Neural progenitor cell (in vitro differentiated cells): ENCODE measurements around the gene SCGB3A1. TPM values are rescaled to one million over a fixed set of nuclear protein-coding genes. Genes with fewer than 3 reads are reported as not detected.
A peak's percentile ranks its signal among the peaks of the same experiment; 100 is the strongest.

ENCODE experiments used
- DNase-seq: peaks from one replicate; pipeline ENCODE4 v3.0.0-alpha.2; 2016; ENCODE audit warnings: low spot score
- H2AFZ ChIP-seq: fragments of 200-600 bp; sonication (generic); replicated peaks from 2 replicates; pipeline ENCODE4 v1.6.1; 2016; ENCODE audit warnings: antibody characterized with exemption
- H3F3A ChIP-seq: fragments of 200-600 bp; sonication (generic); 2 replicates; pipeline ENCODE4 v1.6.1; 2016; ENCODE audit warnings: antibody characterized with exemption, low read depth
- H3K27ac ChIP-seq: fragments of 200-600 bp; sonication (generic); 2 replicates; pipeline ENCODE4 v1.5.1; 2016; ENCODE audit warnings: mild to moderate bottlenecking
- H3K27me3 ChIP-seq: fragments of 200-600 bp; sonication (generic); 2 replicates; pipeline ENCODE4 v1.6.1; 2016; ENCODE audit warnings: mild to moderate bottlenecking, moderate library complexity
- H3K36me3 ChIP-seq: fragments of 200-600 bp; sonication (generic); 2 replicates; pipeline ENCODE4 v1.5.1; 2016
- H3K4me1 ChIP-seq: fragments of 200-600 bp; sonication (generic); 2 replicates; pipeline ENCODE4 v1.6.1; 2016; ENCODE audit warnings: mixed run types
- H3K4me2 ChIP-seq: fragments of 200-600 bp; sonication (generic); 2 replicates; pipeline ENCODE4 v1.6.1; 2016
- H3K4me3 ChIP-seq: fragments of 200-600 bp; sonication (generic); 2 replicates; pipeline ENCODE4 v1.5.1; 2016
- H3K79me2 ChIP-seq: fragments of 200-600 bp; sonication (generic); 2 replicates; pipeline ENCODE4 v1.6.1; 2016; ENCODE audit warnings: low read depth
- H3K9ac ChIP-seq: fragments of 200-600 bp; sonication (generic); 2 replicates; pipeline ENCODE4 v1.6.1; 2016
- H3K9me3 ChIP-seq: fragments of 200-600 bp; sonication (generic); 2 replicates; pipeline ENCODE4 v1.5.1; 2016; ENCODE audit warnings: low read depth
- H4K20me1 ChIP-seq: fragments of 200-600 bp; sonication (generic); 2 replicates; pipeline ENCODE4 v1.6.1; 2016; ENCODE audit warnings: low read depth
- H3K27ac Mint-ChIP-seq: 3 replicates; pipeline ENCODE4 v1.8.0; 2021; ENCODE audit warnings: mixed read lengths
- H3K27me3 Mint-ChIP-seq: 2 replicates; pipeline ENCODE4 v1.8.0; 2022; ENCODE audit warnings: low read depth, mild to moderate bottlenecking, inconsistent platforms, moderate library complexity, mixed read lengths; ENCODE audit not compliant: insufficient read depth
- H3K36me3 Mint-ChIP-seq: 3 replicates; pipeline ENCODE4 v1.8.0; 2021; ENCODE audit warnings: mixed read lengths
- H3K4me1 Mint-ChIP-seq: 3 replicates; pipeline ENCODE4 v1.8.0; 2021; ENCODE audit warnings: mixed read lengths
- H3K4me3 Mint-ChIP-seq: 3 replicates; pipeline ENCODE4 v1.8.0; 2021; ENCODE audit warnings: mild to moderate bottlenecking, moderate library complexity, mixed read lengths
- H3K9me3 Mint-ChIP-seq: 3 replicates; pipeline ENCODE4 v1.8.0; 2020; ENCODE audit warnings: mixed read lengths
- EZH2 ChIP-seq: fragments of 200-600 bp; sonication (generic); IDR thresholded peaks from 2 replicates; pipeline ENCODE4 v1.6.1; 2017; ENCODE audit warnings: antibody characterized with exemption, mild to moderate bottlenecking, moderate library complexity
- EZH2phosphoT487 ChIP-seq: fragments of 200-600 bp; sonication (generic); IDR thresholded peaks from 2 replicates; pipeline ENCODE4 v1.6.1; 2017; ENCODE audit warnings: antibody characterized with exemption
- total RNA-seq: library from RNA; depleted of rRNA; stranded (reverse); fragments of >200 nt; gene quantifications from 2 replicates; pipeline ENCODE4 v1.2.3, GENCODE V29; 2015; ENCODE audit warnings: low replicate concordance
- TF ChIP-seq, protein P1 (sequence below): fragments of 200-600 bp; sonication (generic); IDR thresholded peaks from 2 replicates; pipeline ENCODE4 v1.5.1; 2017; ENCODE audit warnings: antibody characterized with exemption, mild to moderate bottlenecking

The SCGB3A1 gene
- total RNA-seq, 1 donor from 2014 or later = not detected

GRCh38 chr5:180621311-180621710, 30.0 kb upstream of the SCGB3A1 start:
- peaks cover 8% of the 10 kb centered on the region for H3K27me3 Mint-ChIP-seq
- H3K4me1 ChIP-seq = no peaks in the 10 kb centered on the region
- no peaks in the 10 kb centered on the region for H4K20me1 ChIP-seq
- peaks cover 22% of the 10 kb centered on the region for H3K27me3 ChIP-seq
- H3K27ac ChIP-seq = no peak overlapping the region
- no peak overlapping the region for H3K4me3 Mint-ChIP-seq
- no peak for DNase-seq
- no peak overlapping the region for H3K4me3 ChIP-seq
- no peak overlapping the region for H2AFZ ChIP-seq
- no peaks in the 10 kb centered on the region for H3K9me3 Mint-ChIP-seq
- no peaks in the 10 kb centered on the region for H3K79me2 ChIP-seq
- H3K36me3 ChIP-seq = no peaks in the 10 kb centered on the region
- H3K36me3 Mint-ChIP-seq = no peaks in the 10 kb centered on the region
- H3K4me1 Mint-ChIP-seq = peaks cover 5% of the 10 kb centered on the region
- H3F3A ChIP-seq = no peaks in the 10 kb centered on the region
- H3K9ac ChIP-seq = no peak overlapping the region
- no peaks in the 10 kb centered on the region for H3K9me3 ChIP-seq
- TF ChIP-seq EZH2phosphoT487 (no peak), EZH2 (no peak)
- TF ChIP-seq, protein P1, sequence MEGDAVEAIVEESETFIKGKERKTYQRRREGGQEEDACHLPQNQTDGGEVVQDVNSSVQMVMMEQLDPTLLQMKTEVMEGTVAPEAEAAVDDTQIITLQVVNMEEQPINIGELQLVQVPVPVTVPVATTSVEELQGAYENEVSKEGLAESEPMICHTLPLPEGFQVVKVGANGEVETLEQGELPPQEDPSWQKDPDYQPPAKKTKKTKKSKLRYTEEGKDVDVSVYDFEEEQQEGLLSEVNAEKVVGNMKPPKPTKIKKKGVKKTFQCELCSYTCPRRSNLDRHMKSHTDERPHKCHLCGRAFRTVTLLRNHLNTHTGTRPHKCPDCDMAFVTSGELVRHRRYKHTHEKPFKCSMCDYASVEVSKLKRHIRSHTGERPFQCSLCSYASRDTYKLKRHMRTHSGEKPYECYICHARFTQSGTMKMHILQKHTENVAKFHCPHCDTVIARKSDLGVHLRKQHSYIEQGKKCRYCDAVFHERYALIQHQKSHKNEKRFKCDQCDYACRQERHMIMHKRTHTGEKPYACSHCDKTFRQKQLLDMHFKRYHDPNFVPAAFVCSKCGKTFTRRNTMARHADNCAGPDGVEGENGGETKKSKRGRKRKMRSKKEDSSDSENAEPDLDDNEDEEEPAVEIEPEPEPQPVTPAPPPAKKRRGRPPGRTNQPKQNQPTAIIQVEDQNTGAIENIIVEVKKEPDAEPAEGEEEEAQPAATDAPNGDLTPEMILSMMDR = no peak
- no peak overlapping the region for H3K27ac Mint-ChIP-seq
- no peak overlapping the region for H3K4me2 ChIP-seq

- peak overlapping the region; percentile 82 for H3K4me3 Mint-ChIP-seq
- no peak overlapping the region for H3K27ac Mint-ChIP-seq
- H3K27me3 Mint-ChIP-seq = peaks cover 8% of the 10 kb centered on the region
- no peaks in the 10 kb centered on the region for H3K4me1 ChIP-seq
- no peak overlapping the region for H3K9ac ChIP-seq
- peaks cover 5% of the 10 kb centered on the region for H3K4me1 Mint-ChIP-seq
- H3K36me3 Mint-ChIP-seq = no peaks in the 10 kb centered on the region
- H3F3A ChIP-seq = no peaks in the 10 kb centered on the region
- H3K27ac ChIP-seq = no peak overlapping the region
- H3K36me3 ChIP-seq = no peaks in the 10 kb centered on the region
- H3K27me3 ChIP-seq = peaks cover 22% of the 10 kb centered on the region
- no peaks in the 10 kb centered on the region for H3K9me3 Mint-ChIP-seq
- DNase-seq = no peak
- no peaks in the 10 kb centered on the region for H3K79me2 ChIP-seq
- H2AFZ ChIP-seq = no peak overlapping the region
- no peak for TF ChIP-seq EZH2phosphoT487
- H3K9me3 ChIP-seq = no peaks in the 10 kb centered on the region
- no peak overlapping the region for H3K4me2 ChIP-seq
- H4K20me1 ChIP-seq = no peaks in the 10 kb centered on the region
- no peak overlapping the region for H3K4me3 ChIP-seq
Observed at GRCh38 chr5:180620014-180620413, 28.7 kb upstream of the SCGB3A1 start.

DNA sequence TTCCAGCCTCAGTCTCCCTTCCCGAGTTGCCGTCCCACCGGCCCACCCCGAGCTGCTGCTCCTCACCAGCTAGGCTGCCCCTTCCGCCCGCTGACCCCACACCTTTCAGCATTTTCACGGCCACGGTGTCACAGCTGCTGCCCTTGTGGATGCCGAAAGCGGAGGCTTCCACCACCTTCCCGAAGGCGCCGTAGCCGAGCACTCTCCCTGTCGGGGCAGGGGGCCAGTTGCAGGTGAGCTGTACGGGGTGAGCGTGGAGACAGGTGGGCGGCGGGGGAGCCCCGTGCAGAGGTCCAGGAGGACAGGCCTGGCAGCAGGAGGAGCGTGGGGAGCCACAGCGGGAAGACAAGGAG, 28.2 kb upstream of the SCGB3A1 start:
- TF ChIP-seq, protein P1 = no peak
- TF ChIP-seq EZH2phosphoT487 (no peak), EZH2 (no peak)
- Mint-ChIP-seq H3K9me3 (no peaks in the 10 kb centered on the region), H3K27ac (no peak overlapping the region), H3K36me3 (no peaks in the 10 kb centered on the region), H3K4me3 (peak overlapping the region; percentile 82), H3K27me3 (peaks cover 8% of the 10 kb centered on the region), H3K4me1 (peaks cover 5% of the 10 kb centered on the region)
- H3K27me3 ChIP-seq = peaks cover 22% of the 10 kb centered on the region
- H2AFZ ChIP-seq = no peak overlapping the region
- no peak overlapping the region for H3K27ac ChIP-seq
- H3K9me3 ChIP-seq = no peaks in the 10 kb centered on the region
- no peak overlapping the region for H3K4me2 ChIP-seq
- H3K4me1 ChIP-seq = no peaks in the 10 kb centered on the region
- DNase-seq = no peak
- H3F3A ChIP-seq = no peaks in the 10 kb centered on the region
- H4K20me1 ChIP-seq = no peaks in the 10 kb centered on the region
- no peak overlapping the region for H3K4me3 ChIP-seq
- H3K79me2 ChIP-seq = no peaks in the 10 kb centered on the region
- no peaks in the 10 kb centered on the region for H3K36me3 ChIP-seq
- H3K9ac ChIP-seq = no peak overlapping the region

- TF ChIP-seq EZH2phosphoT487 = no peak
- peak; percentile 69 for TF ChIP-seq EZH2
- TF ChIP-seq, protein P1 = peak; percentile 65
- peaks cover 8% of the 10 kb centered on the region for H3K27me3 Mint-ChIP-seq
- H3K27ac Mint-ChIP-seq = no peak overlapping the region
- no peaks in the 10 kb centered on the region for H3K9me3 ChIP-seq
- no peaks in the 10 kb centered on the region for H3K36me3 Mint-ChIP-seq
- H4K20me1 ChIP-seq = no peaks in the 10 kb centered on the region
- peak overlapping the region; percentile 85 for H3K4me3 Mint-ChIP-seq
- DNase-seq = peak; percentile 82
- no peaks in the 10 kb centered on the region for H3K36me3 ChIP-seq
- no peaks in the 10 kb centered on the region for H3F3A ChIP-seq
- peak overlapping the region; percentile 92 for H3K4me2 ChIP-seq
- no peaks in the 10 kb centered on the region for H3K4me1 ChIP-seq
- H3K9ac ChIP-seq = no peak overlapping the region
- H3K9me3 Mint-ChIP-seq = no peaks in the 10 kb centered on the region
- no peaks in the 10 kb centered on the region for H3K79me2 ChIP-seq
- H3K27ac ChIP-seq = no peak overlapping the region
- peak overlapping the region; percentile 73 for H3K4me3 ChIP-seq
- H3K4me1 Mint-ChIP-seq = peaks cover 5% of the 10 kb centered on the region
- peaks cover 22% of the 10 kb centered on the region for H3K27me3 ChIP-seq
- peak overlapping the region; percentile 97 for H2AFZ ChIP-seq
Observed at GRCh38 chr5:180618829-180619562, 27.7 kb upstream of the SCGB3A1 start.
